Keratinocyte (primary cell): ENCODE measurements around the gene ZMYM2. TPM values are rescaled to one million over a fixed set of nuclear protein-coding genes. Genes with fewer than 3 reads are reported as not detected.

Source experiments
- DNase-seq: peaks from one replicate; pipeline ENCODE4 v3.0.0-alpha.2; 2011; ENCODE audit warnings: low read depth, missing footprints, low spot score
- FAIRE-seq: peaks from 2 replicates; lab custom pipeline; 2011; peaks lifted over from hg19 to GRCh38; lab: Jason Lieb, UNC
- H2AFZ ChIP-seq: 2 replicates; pipeline ENCODE4 v1.6.0; 2012; ENCODE audit warnings: low read length, control low read depth, inconsistent platforms; ENCODE audit not compliant: control insufficient read depth
- H3K27ac ChIP-seq: 2 replicates; pipeline ENCODE4 v1.5.1; 2011; ENCODE audit warnings: low read length; ENCODE audit not compliant: control insufficient read depth, insufficient read depth
- H3K27me3 ChIP-seq: 3 replicates; pipeline ENCODE4 v1.6.0; 2011; ENCODE audit warnings: low read length; ENCODE audit not compliant: control insufficient read depth, insufficient read depth; ENCODE audit errors: extremely low read depth
- H3K36me3 ChIP-seq, 2 experiments: 2 replicates in 1 of 2; 3 replicates in 1 of 2; pipeline ENCODE4 v1.5.1; 2011; ENCODE audit warnings: low read length in 2 of 2, mild to moderate bottlenecking in 1 of 2; ENCODE audit not compliant: control insufficient read depth in 2 of 2, insufficient read depth in 2 of 2; ENCODE audit errors: extremely low read depth in 1 of 2
- H3K4me1 ChIP-seq: 3 replicates; pipeline ENCODE4 v1.5.1; 2011; ENCODE audit warnings: low read length; ENCODE audit not compliant: control insufficient read depth, insufficient read depth; ENCODE audit errors: extremely low read depth
- H3K4me2 ChIP-seq: 3 replicates; pipeline ENCODE4 v1.6.0; 2011; ENCODE audit warnings: low read depth, low read length; ENCODE audit not compliant: control insufficient read depth, insufficient read depth; ENCODE audit errors: extremely low read depth
- H3K4me3 ChIP-seq, 3 experiments: fragments of 200-600 bp in 1 of 3; sonication (generic) in 1 of 3; 2 replicates in 2 of 3; 3 replicates in 1 of 3; pipeline ENCODE4 v1.5.1; 2011 to 2016; ENCODE audit warnings: low read length in 3 of 3, mild to moderate bottlenecking in 3 of 3, control low read depth in 2 of 3, inconsistent platforms in 1 of 3, low read depth in 1 of 3, mixed read lengths in 1 of 3, mixed run types in 1 of 3, moderate library complexity in 1 of 3; ENCODE audit not compliant: control insufficient read depth in 2 of 3, insufficient read depth in 2 of 3; ENCODE audit errors: extremely low read depth in 1 of 3
- H3K79me2 ChIP-seq: 2 replicates; pipeline ENCODE4 v1.6.0; 2012; ENCODE audit warnings: low read length; ENCODE audit not compliant: control insufficient read depth, insufficient read depth
- H3K9ac ChIP-seq: 3 replicates; pipeline ENCODE4 v1.6.0; 2011; ENCODE audit warnings: low read length; ENCODE audit not compliant: control insufficient read depth, insufficient read depth; ENCODE audit errors: extremely low read depth
- H3K9me1 ChIP-seq: 3 replicates; pipeline ENCODE4 v1.6.0; 2011; ENCODE audit warnings: low read length; ENCODE audit not compliant: control insufficient read depth, insufficient read depth; ENCODE audit errors: extremely low read depth
- H3K9me3 ChIP-seq: 2 replicates; pipeline ENCODE4 v1.5.1; 2012; ENCODE audit warnings: low read depth, low read length; ENCODE audit not compliant: control insufficient read depth
- H4K20me1 ChIP-seq: 3 replicates; pipeline ENCODE4 v1.6.0; 2011; ENCODE audit warnings: low read length; ENCODE audit not compliant: control insufficient read depth, insufficient read depth; ENCODE audit errors: extremely low read depth
- CTCF ChIP-seq, 3 experiments: IDR thresholded peaks in 1 of 3; conservative IDR thresholded peaks in 1 of 3; optimal IDR thresholded peaks in 1 of 3; 2 replicates in 2 of 3; 3 replicates in 1 of 3; pipeline versions ENCODE3 to v1.5.1; 2011; ENCODE audit warnings: low read length in 3 of 3, mild to moderate bottlenecking in 3 of 3, moderate library complexity in 2 of 3, control low read depth in 1 of 3, inconsistent platforms in 1 of 3; ENCODE audit not compliant: insufficient read depth in 2 of 3; ENCODE audit errors: extremely low read depth in 1 of 3
- EZH2 ChIP-seq: IDR thresholded peaks from one replicate; pipeline ENCODE4 v1.6.1; 2012; ENCODE audit warnings: inconsistent platforms, mild to moderate bottlenecking, low read length, moderate library complexity
- dilution Hi-C: fragments of 300-500 bp; cut with MboI; formaldehyde crosslinking; loops from one replicate; pipeline ENCODE4 v1.7.0; 2020; ENCODE audit warnings: low sequenced_read_pairs; ENCODE audit not compliant: extremely low pct_ligation_motif_present
- polyA plus RNA-seq, 5 experiments: library from polyadenylated mRNA; depleted of rRNA in 3 of 5; stranded (reverse) in 3 of 5; stranded (forward) in 1 of 5; unstranded in 1 of 5; fragments of >200 nt; gene quantifications; 1 replicate in 1 of 5; 2 replicates in 3 of 5; 3 replicates in 1 of 5; pipeline versions ENCODE4 v1.2.1 to v1.2.3, GENCODE V29; 2011 to 2012; ENCODE audit warnings: missing spikeins in 2 of 5, low read depth in 1 of 5, low replicate concordance in 1 of 5

Gene ZMYM2
- polyA plus RNA-seq, 1 donor (not counting 4 experiments of a cell fraction or from before 2014, with no cell fraction given), result 51.3 TPM

- Histone ChIP-seq H3K27ac (peak overlapping the region; percentile 7), H2AFZ (no peak overlapping the region), H3K4me3 (peak overlapping the region; percentile 53 to 91 (median 68)), H3K9me1 (no peaks in the 10 kb centered on the region), H3K9me3 (no peaks in the 10 kb centered on the region), H3K4me1 (peaks cover 7% of the 10 kb centered on the region), H3K36me3 (peaks cover 3 to 4% of the 10 kb centered on the region in 2 experiments), H4K20me1 (peaks cover 2% of the 10 kb centered on the region), H3K79me2 (peaks cover 46% of the 10 kb centered on the region), H3K4me2 (peak overlapping the region; percentile 90), H3K27me3 (no peaks in the 10 kb centered on the region), H3K9ac (peak overlapping the region; percentile 23)
- dilution Hi-C loops, result loop anchor here (25.0 kb wide), 1 partner anchor 123 kb away; no protein-coding TSS in a partner anchor
- no peak for DNase-seq
- peak; percentile 29 for FAIRE-seq
- no peak for TF ChIP-seq CTCF (optimal IDR thresholded peaks at IDR 0.05 in 1 of 3, IDR thresholded peaks at IDR 0.05 in 1 of 3, conservative IDR thresholded peaks at IDR 0.05 in 1 of 3; ENCODE audit: extremely low read depth in 1 of 3, insufficient read depth in 2 of 3, low read length in 3 of 3)
- no peak for TF ChIP-seq EZH2
Observed at GRCh38 chr13:19960653-19960976, 2.1 kb downstream of the ZMYM2 start.

GRCh38 chr13:19961489-19961888, 3.0 kb downstream of the ZMYM2 start:
- H3K27ac ChIP-seq, result no peak overlapping the region
- H2AFZ ChIP-seq, result no peak overlapping the region
- no peak for DNase-seq
- peaks cover 4 to 5% of the 10 kb centered on the region in 2 experiments for H3K36me3 ChIP-seq
- H3K27me3 ChIP-seq, result no peaks in the 10 kb centered on the region
- dilution Hi-C loops, result loop anchor here (25.0 kb wide), 1 partner anchor 124 kb away; no protein-coding TSS in a partner anchor
- peaks cover 51% of the 10 kb centered on the region for H3K79me2 ChIP-seq
- peaks cover 2% of the 10 kb centered on the region for H4K20me1 ChIP-seq
- no peak overlapping the region for H3K9ac ChIP-seq
- H3K4me1 ChIP-seq, result peaks cover 7% of the 10 kb centered on the region
- H3K9me3 ChIP-seq, result no peaks in the 10 kb centered on the region
- H3K4me2 ChIP-seq, result no peak overlapping the region
- no peak overlapping the region for H3K4me3 ChIP-seq
- no peaks in the 10 kb centered on the region for H3K9me1 ChIP-seq
- FAIRE-seq, result no peak
- TF ChIP-seq EZH2 (no peak), CTCF (optimal IDR thresholded peaks at IDR 0.05 in 1 of 3, IDR thresholded peaks at IDR 0.05 in 1 of 3, conservative IDR thresholded peaks at IDR 0.05 in 1 of 3; ENCODE audit: extremely low read depth in 1 of 3, insufficient read depth in 2 of 3, low read length in 3 of 3) (no peak)
